MCF 10A (cell line): Measurements from ENCODE around the gene MAP3K5. TPM values are rescaled to one million over a fixed set of nuclear protein-coding genes. Genes with fewer than 3 reads are reported as not detected.
"Not testable (repeated sequence)": the region's sequence is repeated elsewhere in the genome, so short reads cannot be mapped to it uniquely, and the experiment has no call there.

Experiments used
- BruUV-seq: library from RNA; stranded (reverse); fragments of 400-500 nt; replicated peaks from 2 replicates; lab custom pipeline; 2021; lab: Mats Ljungman, UMichigan
- CTCF ChIA-PET: fragments of 300-600 bp; sonication (Branson Sonifier 250); formaldehyde crosslinking; extraction: SDS; loops from one replicate; lab custom pipeline; 2021; ENCODE audit warnings: antibody characterized with exemption, inconsistent platforms; lab: Yijun Ruan, JAX
- POLR2A ChIA-PET: fragments of 300-600, 350-650 bp; sonication (Branson Sonifier 250); formaldehyde crosslinking; extraction: SDS; loops from one replicate; lab custom pipeline; 2020; ENCODE audit warnings: antibody characterized with exemption, inconsistent platforms; lab: Yijun Ruan, JAX
- DNase-seq: peaks from one replicate; pipeline ENCODE4 v3.0.0-alpha.2; 2018; ENCODE audit not compliant: unreplicated experiment
- H3K27ac Mint-ChIP-seq: one replicate; pipeline ENCODE4 v1.8.0; 2022; ENCODE audit warnings: mild to moderate bottlenecking, low read depth, mixed read lengths; ENCODE audit not compliant: unreplicated experiment
- H3K27me3 Mint-ChIP-seq: one replicate; pipeline ENCODE4 v1.8.0; 2022; ENCODE audit warnings: mixed read lengths; ENCODE audit not compliant: insufficient read depth, unreplicated experiment
- H3K36me3 Mint-ChIP-seq: one replicate; pipeline ENCODE4 v1.8.0; 2022; ENCODE audit warnings: mild to moderate bottlenecking, moderate library complexity, mixed read lengths; ENCODE audit not compliant: insufficient read depth, unreplicated experiment
- H3K4me1 Mint-ChIP-seq: one replicate; pipeline ENCODE4 v1.8.0; 2022; ENCODE audit warnings: mixed read lengths; ENCODE audit not compliant: insufficient read depth, unreplicated experiment
- H3K4me3 Mint-ChIP-seq: one replicate; pipeline ENCODE4 v1.8.0; 2022; ENCODE audit warnings: mild to moderate bottlenecking, moderate library complexity, mixed read lengths; ENCODE audit not compliant: unreplicated experiment
- H3K9me3 Mint-ChIP-seq: one replicate; pipeline ENCODE4 v1.8.0; 2022; ENCODE audit warnings: mixed read lengths; ENCODE audit not compliant: unreplicated experiment
- CTCF ChIP-seq: fragments of 200-600 bp; IDR thresholded peaks from one replicate; pipeline ENCODE4 v1.8.0; 2022; ENCODE audit warnings: antibody characterized with exemption, mild to moderate bottlenecking; ENCODE audit not compliant: unreplicated experiment
- intact Hi-C: fragments of 100-400 bp; cut with micrococcal nuclease; formaldehyde crosslinking; loops from 2 replicates; pipeline ENCODE4 v1.14.1; 2022
- total RNA-seq: library from RNA; stranded (reverse); gene quantifications from 2 replicates; pipeline ENCODE4 v1.2.3, GENCODE V29; 2022

Gene MAP3K5
- total RNA-seq, 1 experiment from 2014 or later, result 8.4 TPM

GRCh38 chr6:136792095-136792409 lies 225 bp downstream of the MAP3K5 start:
- TF ChIP-seq CTCF, result no peak
- no peak for DNase-seq
- ChIA-PET POLR2A (interaction anchor here (0.6 to 7.5 kb wide), 49 partner anchors 10 to 1301 kb away, joined by 3 to 204 read pairs (median 5); partner anchors contain the start of genes BCLAF1, MAP7 and PEX7), CTCF (interaction anchor here (0.5 to 7.5 kb wide), 92 partner anchors 8 to 642 kb away, joined by 3 to 309 read pairs (median 5); partner anchors contain the start of genes IL20RA and PEX7)
- peak overlapping the region; percentile 87 for H3K27ac Mint-ChIP-seq
- intact Hi-C loops, result loop anchor here (1.0 to 10.0 kb wide), 2 partner anchors 148 to 507 kb away; partner anchors contain the start of gene BCLAF1
- no TSS peak for BruUV-seq
- peaks cover 5% of the 10 kb centered on the region for H3K36me3 Mint-ChIP-seq
- H3K4me3 Mint-ChIP-seq, result peak overlapping the region; percentile 92
- H3K27me3 Mint-ChIP-seq, result no peaks in the 10 kb centered on the region
- no peaks in the 10 kb centered on the region for H3K9me3 Mint-ChIP-seq
- peaks cover 20% of the 10 kb centered on the region for H3K4me1 Mint-ChIP-seq

GRCh38 chr6:136791296-136792094 lies 782 bp downstream of the MAP3K5 start:
- Mint-ChIP-seq H3K27ac (peak overlapping the region; percentile 87), H3K36me3 (peaks cover 5% of the 10 kb centered on the region), H3K4me1 (peaks cover 20% of the 10 kb centered on the region), H3K4me3 (peak overlapping the region; percentile 92), H3K9me3 (no peaks in the 10 kb centered on the region), H3K27me3 (no peaks in the 10 kb centered on the region)
- ChIA-PET CTCF (interaction anchor here (0.5 to 7.5 kb wide), 87 partner anchors 7 to 576 kb away, joined by 3 to 309 read pairs (median 5); partner anchors contain the start of gene PEX7), POLR2A (interaction anchor here (0.7 to 7.8 kb wide), 50 partner anchors 9 to 502 kb away, joined by 3 to 204 read pairs (median 6); partner anchors contain the start of genes BCLAF1, MAP7 and PEX7)
- BruUV-seq, result no TSS peak
- intact Hi-C loops, result loop anchor here (1.0 to 10.0 kb wide), 2 partner anchors 147 to 507 kb away; partner anchors contain the start of gene BCLAF1
- TF ChIP-seq CTCF, result no peak
- DNase-seq, result peak; percentile 78

DNA sequence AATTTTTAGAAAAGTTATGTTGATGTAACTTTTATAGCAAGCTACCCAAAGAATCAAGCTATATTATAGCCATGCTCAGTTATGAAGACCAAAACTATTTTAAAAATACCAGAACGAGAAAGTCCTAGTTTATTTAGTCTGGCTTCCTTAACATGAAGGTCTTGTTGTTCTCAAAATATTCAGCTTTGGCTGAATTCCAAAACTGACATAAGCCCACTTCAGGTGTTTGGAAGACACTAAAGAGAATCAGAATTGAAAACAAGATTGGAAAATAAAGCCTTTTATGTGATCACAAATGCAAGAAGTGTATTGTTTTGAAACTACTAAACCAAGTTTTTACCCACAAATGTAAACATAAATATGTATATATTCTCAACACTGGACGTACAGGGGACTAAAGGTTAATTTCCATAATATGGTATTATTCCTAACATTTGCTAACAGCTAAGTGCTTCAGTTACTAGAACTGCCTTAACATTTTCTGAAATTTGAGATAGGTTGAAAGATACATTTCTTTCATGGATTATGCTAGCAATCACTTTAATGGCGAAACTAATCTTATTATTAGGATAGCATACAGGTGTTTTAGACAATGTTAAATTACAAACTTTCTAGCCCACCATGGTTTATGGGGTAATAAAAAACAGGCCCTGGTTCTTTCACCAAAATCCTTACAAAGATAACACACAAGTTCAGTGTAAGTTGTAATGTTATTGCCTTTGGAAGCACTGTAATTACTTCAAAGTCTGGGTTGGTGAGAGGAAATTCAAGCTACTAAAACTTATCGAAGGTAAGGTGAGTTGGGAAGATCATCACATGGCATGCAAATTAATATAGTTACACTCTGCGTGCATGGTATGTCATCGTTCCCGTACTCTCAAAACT lies 1.6 kb downstream of the MAP3K5 start:
- intact Hi-C loops, result loop anchor here (10.0 kb wide), 1 partner anchor 506 kb away; the partner anchor contains the start of gene BCLAF1
- Mint-ChIP-seq H3K9me3 (no peaks in the 10 kb centered on the region), H3K36me3 (peaks cover 5% of the 10 kb centered on the region), H3K4me3 (peak overlapping the region; percentile 92), H3K27ac (peak overlapping the region; percentile 87), H3K4me1 (peaks cover 21% of the 10 kb centered on the region), H3K27me3 (no peaks in the 10 kb centered on the region)
- ChIA-PET CTCF (interaction anchor here (0.6 to 7.5 kb wide), 11 partner anchors 10 to 1043 kb away, joined by 3 to 309 read pairs (median 3); no protein-coding TSS in a partner anchor), POLR2A (interaction anchor here (0.7 to 7.8 kb wide), 28 partner anchors 8 to 502 kb away, joined by 3 to 204 read pairs (median 6); partner anchors contain the start of genes BCLAF1 and PEX7)
- peak; percentile 18 for DNase-seq
- no peak for TF ChIP-seq CTCF
- TSS peak; percentile 44 for BruUV-seq

- CTCF ChIA-PET, result interaction anchor here (0.7 to 7.5 kb wide), 4 partner anchors 143 to 506 kb away, joined by 3 to 309 read pairs (median 4); no protein-coding TSS in a partner anchor
- H3K36me3 Mint-ChIP-seq, H3K9me3 Mint-ChIP-seq, H3K27ac Mint-ChIP-seq, DNase-seq, intact Hi-C loops, H3K27me3 Mint-ChIP-seq, BruUV-seq: not testable (repeated sequence)
- H3K4me3 Mint-ChIP-seq, result peak overlapping the region; percentile 92
- POLR2A ChIA-PET, result interaction anchor here (0.6 to 7.8 kb wide), 16 partner anchors 15 to 500 kb away, joined by 3 to 204 read pairs (median 10); partner anchors contain the start of gene BCLAF1
- H3K4me1 Mint-ChIP-seq, result peaks cover 33% of the 10 kb centered on the region
Measured at GRCh38 chr6:136789440-136789839, 2.8 kb downstream of the MAP3K5 start.
